Keratinocyte (primary cell): ENCODE results near the gene RALGPS2. TPM values are rescaled to one million over a fixed set of nuclear protein-coding genes. Genes with fewer than 3 reads are reported as not detected.

Source experiments
- DNase-seq: peaks from one replicate; pipeline ENCODE4 v3.0.0-alpha.2; 2011; ENCODE audit warnings: low read depth, missing footprints, low spot score
- FAIRE-seq: peaks from 2 replicates; lab custom pipeline; 2011; peaks lifted over from hg19 to GRCh38; lab: Jason Lieb, UNC
- H2AFZ ChIP-seq: 2 replicates; pipeline ENCODE4 v1.6.0; 2012; ENCODE audit warnings: low read length, control low read depth, inconsistent platforms; ENCODE audit not compliant: control insufficient read depth
- H3K27ac ChIP-seq: 2 replicates; pipeline ENCODE4 v1.5.1; 2011; ENCODE audit warnings: low read length; ENCODE audit not compliant: control insufficient read depth, insufficient read depth
- H3K27me3 ChIP-seq: 3 replicates; pipeline ENCODE4 v1.6.0; 2011; ENCODE audit warnings: low read length; ENCODE audit not compliant: control insufficient read depth, insufficient read depth; ENCODE audit errors: extremely low read depth
- H3K36me3 ChIP-seq, 2 experiments: 2 replicates in 1 of 2; 3 replicates in 1 of 2; pipeline ENCODE4 v1.5.1; 2011; ENCODE audit warnings: low read length in 2 of 2, mild to moderate bottlenecking in 1 of 2; ENCODE audit not compliant: control insufficient read depth in 2 of 2, insufficient read depth in 2 of 2; ENCODE audit errors: extremely low read depth in 1 of 2
- H3K4me1 ChIP-seq: 3 replicates; pipeline ENCODE4 v1.5.1; 2011; ENCODE audit warnings: low read length; ENCODE audit not compliant: control insufficient read depth, insufficient read depth; ENCODE audit errors: extremely low read depth
- H3K4me2 ChIP-seq: 3 replicates; pipeline ENCODE4 v1.6.0; 2011; ENCODE audit warnings: low read depth, low read length; ENCODE audit not compliant: control insufficient read depth, insufficient read depth; ENCODE audit errors: extremely low read depth
- H3K4me3 ChIP-seq, 3 experiments: fragments of 200-600 bp in 1 of 3; sonication (generic) in 1 of 3; 2 replicates in 2 of 3; 3 replicates in 1 of 3; pipeline ENCODE4 v1.5.1; 2011 to 2016; ENCODE audit warnings: low read length in 3 of 3, mild to moderate bottlenecking in 3 of 3, control low read depth in 2 of 3, inconsistent platforms in 1 of 3, low read depth in 1 of 3, mixed read lengths in 1 of 3, mixed run types in 1 of 3, moderate library complexity in 1 of 3; ENCODE audit not compliant: control insufficient read depth in 2 of 3, insufficient read depth in 2 of 3; ENCODE audit errors: extremely low read depth in 1 of 3
- H3K79me2 ChIP-seq: 2 replicates; pipeline ENCODE4 v1.6.0; 2012; ENCODE audit warnings: low read length; ENCODE audit not compliant: control insufficient read depth, insufficient read depth
- H3K9ac ChIP-seq: 3 replicates; pipeline ENCODE4 v1.6.0; 2011; ENCODE audit warnings: low read length; ENCODE audit not compliant: control insufficient read depth, insufficient read depth; ENCODE audit errors: extremely low read depth
- H3K9me1 ChIP-seq: 3 replicates; pipeline ENCODE4 v1.6.0; 2011; ENCODE audit warnings: low read length; ENCODE audit not compliant: control insufficient read depth, insufficient read depth; ENCODE audit errors: extremely low read depth
- H3K9me3 ChIP-seq: 2 replicates; pipeline ENCODE4 v1.5.1; 2012; ENCODE audit warnings: low read depth, low read length; ENCODE audit not compliant: control insufficient read depth
- H4K20me1 ChIP-seq: 3 replicates; pipeline ENCODE4 v1.6.0; 2011; ENCODE audit warnings: low read length; ENCODE audit not compliant: control insufficient read depth, insufficient read depth; ENCODE audit errors: extremely low read depth
- EZH2 ChIP-seq: IDR thresholded peaks from one replicate; pipeline ENCODE4 v1.6.1; 2012; ENCODE audit warnings: inconsistent platforms, mild to moderate bottlenecking, low read length, moderate library complexity
- dilution Hi-C: fragments of 300-500 bp; cut with MboI; formaldehyde crosslinking; loops from one replicate; pipeline ENCODE4 v1.7.0; 2020; ENCODE audit warnings: low sequenced_read_pairs; ENCODE audit not compliant: extremely low pct_ligation_motif_present
- polyA plus RNA-seq, 5 experiments: library from polyadenylated mRNA; depleted of rRNA in 3 of 5; stranded (reverse) in 3 of 5; stranded (forward) in 1 of 5; unstranded in 1 of 5; fragments of >200 nt; gene quantifications; 1 replicate in 1 of 5; 2 replicates in 3 of 5; 3 replicates in 1 of 5; pipeline versions ENCODE4 v1.2.1 to v1.2.3, GENCODE V29; 2011 to 2012; ENCODE audit warnings: missing spikeins in 2 of 5, low read depth in 1 of 5, low replicate concordance in 1 of 5
- TF ChIP-seq, protein P1 (sequence below), 3 experiments: IDR thresholded peaks in 1 of 3; conservative IDR thresholded peaks in 1 of 3; optimal IDR thresholded peaks in 1 of 3; 2 replicates in 2 of 3; 3 replicates in 1 of 3; pipeline versions ENCODE3 to v1.5.1; 2011; ENCODE audit warnings: low read length in 3 of 3, mild to moderate bottlenecking in 3 of 3, moderate library complexity in 2 of 3, control low read depth in 1 of 3, inconsistent platforms in 1 of 3; ENCODE audit not compliant: insufficient read depth in 2 of 3; ENCODE audit errors: extremely low read depth in 1 of 3

RALGPS2 gene
- polyA plus RNA-seq, 1 donor (not counting 4 experiments of a cell fraction or from before 2014, with no cell fraction given): 14.8 TPM

DNA sequence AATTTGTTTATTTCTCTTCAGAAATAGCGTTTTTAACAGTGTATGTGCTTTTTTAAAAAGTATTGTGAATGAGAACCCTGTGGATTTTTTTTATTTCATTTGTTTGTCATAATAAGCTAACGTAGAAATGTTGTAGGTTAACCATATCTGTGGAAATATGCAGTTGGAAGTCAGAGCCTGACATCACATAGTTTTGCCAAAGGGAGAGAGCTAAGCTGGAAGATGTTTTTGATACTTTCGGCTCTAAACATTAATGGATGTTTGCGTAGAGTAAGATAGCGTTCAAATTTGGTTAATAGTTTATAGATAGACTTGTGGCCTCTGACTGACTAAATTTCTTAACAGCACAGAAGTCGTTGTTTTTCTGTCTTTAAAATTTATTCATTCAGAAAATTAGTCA is 193.3 kb downstream of the RALGPS2 start:
- Histone ChIP-seq H3K9me1 (no peaks in the 10 kb centered on the region), H3K4me2 (no peak overlapping the region), H3K4me1 (no peaks in the 10 kb centered on the region), H2AFZ (no peak overlapping the region), H3K27ac (no peak overlapping the region), H3K36me3 (peaks cover 0 to 1% of the 10 kb centered on the region in 2 experiments), H3K27me3 (no peaks in the 10 kb centered on the region), H3K9ac (no peak overlapping the region), H3K79me2 (no peaks in the 10 kb centered on the region), H4K20me1 (no peaks in the 10 kb centered on the region), H3K4me3 (no peak overlapping the region), H3K9me3 (no peaks in the 10 kb centered on the region)
- no peak for DNase-seq
- FAIRE-seq: no peak
- TF ChIP-seq EZH2: no peak
- TF ChIP-seq, protein P1, sequence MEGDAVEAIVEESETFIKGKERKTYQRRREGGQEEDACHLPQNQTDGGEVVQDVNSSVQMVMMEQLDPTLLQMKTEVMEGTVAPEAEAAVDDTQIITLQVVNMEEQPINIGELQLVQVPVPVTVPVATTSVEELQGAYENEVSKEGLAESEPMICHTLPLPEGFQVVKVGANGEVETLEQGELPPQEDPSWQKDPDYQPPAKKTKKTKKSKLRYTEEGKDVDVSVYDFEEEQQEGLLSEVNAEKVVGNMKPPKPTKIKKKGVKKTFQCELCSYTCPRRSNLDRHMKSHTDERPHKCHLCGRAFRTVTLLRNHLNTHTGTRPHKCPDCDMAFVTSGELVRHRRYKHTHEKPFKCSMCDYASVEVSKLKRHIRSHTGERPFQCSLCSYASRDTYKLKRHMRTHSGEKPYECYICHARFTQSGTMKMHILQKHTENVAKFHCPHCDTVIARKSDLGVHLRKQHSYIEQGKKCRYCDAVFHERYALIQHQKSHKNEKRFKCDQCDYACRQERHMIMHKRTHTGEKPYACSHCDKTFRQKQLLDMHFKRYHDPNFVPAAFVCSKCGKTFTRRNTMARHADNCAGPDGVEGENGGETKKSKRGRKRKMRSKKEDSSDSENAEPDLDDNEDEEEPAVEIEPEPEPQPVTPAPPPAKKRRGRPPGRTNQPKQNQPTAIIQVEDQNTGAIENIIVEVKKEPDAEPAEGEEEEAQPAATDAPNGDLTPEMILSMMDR (optimal IDR thresholded peaks at IDR 0.05 in 1 of 3, IDR thresholded peaks at IDR 0.05 in 1 of 3, conservative IDR thresholded peaks at IDR 0.05 in 1 of 3; ENCODE audit: extremely low read depth in 1 of 3, insufficient read depth in 2 of 3, low read length in 3 of 3): no peak
- dilution Hi-C loops: no loop called here

DNA sequence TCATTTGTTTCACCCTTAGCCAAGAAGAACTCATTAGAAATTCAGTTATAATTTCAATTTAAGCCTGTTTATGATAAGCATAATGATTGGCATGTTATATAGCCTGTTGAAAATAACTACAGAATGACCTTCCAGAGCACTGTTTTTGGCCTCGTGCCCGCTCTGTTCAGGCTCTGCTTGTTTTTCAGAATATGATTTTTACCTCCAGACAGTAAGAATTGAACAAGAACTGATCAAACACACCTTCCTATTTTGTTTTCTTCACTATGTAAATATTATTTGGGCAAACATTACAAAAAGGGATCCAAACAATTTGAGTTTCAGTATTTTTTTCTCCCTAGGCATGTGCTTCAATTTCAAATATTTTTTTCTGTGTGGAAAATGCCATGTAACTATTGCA is 193.9 kb downstream of the RALGPS2 start:
- H3K27ac ChIP-seq: no peak overlapping the region
- no peak overlapping the region for H3K4me2 ChIP-seq
- no peaks in the 10 kb centered on the region for H3K9me1 ChIP-seq
- no peaks in the 10 kb centered on the region for H3K4me1 ChIP-seq
- no peaks in the 10 kb centered on the region for H3K27me3 ChIP-seq
- no peaks in the 10 kb centered on the region for H4K20me1 ChIP-seq
- peaks cover 0 to 1% of the 10 kb centered on the region in 2 experiments for H3K36me3 ChIP-seq
- H2AFZ ChIP-seq: no peak overlapping the region
- DNase-seq: no peak
- H3K9ac ChIP-seq: no peak overlapping the region
- TF ChIP-seq, protein P1 (optimal IDR thresholded peaks at IDR 0.05 in 1 of 3, IDR thresholded peaks at IDR 0.05 in 1 of 3, conservative IDR thresholded peaks at IDR 0.05 in 1 of 3; ENCODE audit: extremely low read depth in 1 of 3, insufficient read depth in 2 of 3, low read length in 3 of 3): no peak
- no peak for TF ChIP-seq EZH2
- H3K9me3 ChIP-seq: no peaks in the 10 kb centered on the region
- dilution Hi-C loops: no loop called here
- no peak overlapping the region for H3K4me3 ChIP-seq
- H3K79me2 ChIP-seq: no peaks in the 10 kb centered on the region
- no peak for FAIRE-seq
